Left kidney (tissue), 8 donors: Measurements from ENCODE around the gene KCTD11. TPM values are rescaled to one million over a fixed set of nuclear protein-coding genes. Genes with fewer than 3 reads are reported as not detected.

Experiments used
- DNase-seq: peaks from one replicate; pipeline ENCODE4 v3.0.0-alpha.2; 2013
- long read RNA-seq, 8 donors: transcript quantifications; one replicate each; lab custom pipeline, GENCODE V29; 2026
- polyA plus RNA-seq: library from polyadenylated mRNA; unstranded; fragments of 120-200 nt; gene quantifications from one replicate; pipeline ENCODE4 v1.2.1, GENCODE V29; 2013; ENCODE audit not compliant: insufficient read length

KCTD11 gene
- 10.3 TPM for polyA plus RNA-seq
- long read RNA-seq, donor 1, transcript KCTD11-201 (1 exons, 2,783 nt), result major isoform, 21 of 25 reads
- long read RNA-seq, donor 1, partial matches to known transcripts, result 0 of 25 reads
- long read RNA-seq, donor 1, other reads (novel, unspliced or antisense), result 0 of 25 reads
- long read RNA-seq, donor 2, transcript KCTD11-201 (1 exons, 2,783 nt), result major isoform, 16 of 20 reads
- long read RNA-seq, donor 2, partial matches to known transcripts, result 0 of 20 reads
- long read RNA-seq, donor 2, other reads (novel, unspliced or antisense), result 0 of 20 reads
- long read RNA-seq, donor 3, transcript KCTD11-201 (1 exons, 2,783 nt), result major isoform, 13 of 13 reads
- long read RNA-seq, donor 3, partial matches to known transcripts, result 0 of 13 reads
- long read RNA-seq, donor 3, other reads (novel, unspliced or antisense), result 0 of 13 reads
- long read RNA-seq, donor 4, transcript KCTD11-201 (1 exons, 2,783 nt), result major isoform, 6 of 6 reads
- long read RNA-seq, donor 4, partial matches to known transcripts, result 0 of 6 reads
- long read RNA-seq, donor 4, other reads (novel, unspliced or antisense), result 0 of 6 reads
- long read RNA-seq, donor 5, transcript KCTD11-202 (1 exons, 3,051 nt), result minor isoform, 6 of 31 reads
- long read RNA-seq, donor 5, transcript KCTD11-201 (1 exons, 2,783 nt), result major isoform, 25 of 31 reads
- long read RNA-seq, donor 5, partial matches to known transcripts, result 0 of 31 reads
- long read RNA-seq, donor 5, other reads (novel, unspliced or antisense), result 0 of 31 reads
- long read RNA-seq, donor 6, transcript KCTD11-201 (1 exons, 2,783 nt), result major isoform, 22 of 32 reads
- long read RNA-seq, donor 6, transcript KCTD11-202 (1 exons, 3,051 nt), result minor isoform, 10 of 32 reads
- long read RNA-seq, donor 6, partial matches to known transcripts, result 0 of 32 reads
- long read RNA-seq, donor 6, other reads (novel, unspliced or antisense), result 0 of 32 reads
- long read RNA-seq, donor 7, transcript KCTD11-201 (1 exons, 2,783 nt), result major isoform, 25 of 30 reads
- long read RNA-seq, donor 7, transcript KCTD11-202 (1 exons, 3,051 nt), result minor isoform, 5 of 30 reads
- long read RNA-seq, donor 7, partial matches to known transcripts, result 0 of 30 reads
- long read RNA-seq, donor 7, other reads (novel, unspliced or antisense), result 0 of 30 reads
- long read RNA-seq, donor 8, transcript KCTD11-201 (1 exons, 2,783 nt), result major isoform, 7 of 9 reads
- long read RNA-seq, donor 8, partial matches to known transcripts, result 0 of 9 reads
- long read RNA-seq, donor 8, other reads (novel, unspliced or antisense), result 0 of 9 reads

DNA sequence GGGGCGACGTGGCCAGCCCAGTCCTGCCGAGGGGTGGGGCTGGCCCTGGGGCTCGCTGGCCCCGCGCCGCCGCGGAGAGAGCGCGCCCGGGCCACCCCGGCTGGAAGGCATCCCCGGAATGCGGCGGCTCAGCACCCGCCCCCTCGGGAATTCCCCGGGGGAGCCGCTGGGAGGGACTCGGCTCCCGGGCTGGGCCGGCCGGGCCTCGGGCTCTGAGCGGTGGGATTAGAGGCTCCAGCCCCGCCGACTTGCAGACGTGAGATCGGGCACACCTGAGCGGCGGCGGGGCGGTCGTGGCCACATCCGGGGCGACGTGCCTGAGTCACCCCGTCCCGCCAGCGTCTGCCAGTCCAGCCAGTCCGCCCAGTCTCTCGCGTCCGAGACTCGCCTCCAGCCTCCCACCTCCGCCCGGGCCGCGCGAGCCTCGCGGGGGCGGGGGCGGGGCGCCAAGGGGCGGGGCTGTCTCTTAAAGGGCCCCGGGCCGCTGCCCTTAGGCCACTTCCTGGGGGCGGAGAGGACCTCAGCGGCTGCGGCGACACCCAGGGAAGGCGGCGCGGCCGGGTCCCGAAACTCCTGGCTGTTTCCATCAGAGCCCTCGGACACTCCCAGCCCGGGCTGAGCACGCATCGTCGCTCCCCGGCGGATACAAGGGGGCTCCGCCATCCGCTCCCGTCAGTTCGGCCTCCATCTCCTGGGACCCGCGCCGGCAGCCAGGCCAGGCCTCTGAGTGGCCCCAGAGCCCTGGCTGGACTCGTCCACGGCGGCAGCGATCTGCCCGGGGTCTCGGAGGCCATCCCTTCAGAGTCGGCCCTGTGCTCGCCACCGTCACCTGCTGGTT is at the start of gene KCTD11:
Gene KCTD11, plus strand, starts transcription at position 498 of the 838 bp plus-strand sequence.
- DNase-seq, result peak; percentile 79

GRCh38 chr17:7304179-7304578 is 47.8 kb upstream of the KCTD11 start:
- no peak for DNase-seq

DNA sequence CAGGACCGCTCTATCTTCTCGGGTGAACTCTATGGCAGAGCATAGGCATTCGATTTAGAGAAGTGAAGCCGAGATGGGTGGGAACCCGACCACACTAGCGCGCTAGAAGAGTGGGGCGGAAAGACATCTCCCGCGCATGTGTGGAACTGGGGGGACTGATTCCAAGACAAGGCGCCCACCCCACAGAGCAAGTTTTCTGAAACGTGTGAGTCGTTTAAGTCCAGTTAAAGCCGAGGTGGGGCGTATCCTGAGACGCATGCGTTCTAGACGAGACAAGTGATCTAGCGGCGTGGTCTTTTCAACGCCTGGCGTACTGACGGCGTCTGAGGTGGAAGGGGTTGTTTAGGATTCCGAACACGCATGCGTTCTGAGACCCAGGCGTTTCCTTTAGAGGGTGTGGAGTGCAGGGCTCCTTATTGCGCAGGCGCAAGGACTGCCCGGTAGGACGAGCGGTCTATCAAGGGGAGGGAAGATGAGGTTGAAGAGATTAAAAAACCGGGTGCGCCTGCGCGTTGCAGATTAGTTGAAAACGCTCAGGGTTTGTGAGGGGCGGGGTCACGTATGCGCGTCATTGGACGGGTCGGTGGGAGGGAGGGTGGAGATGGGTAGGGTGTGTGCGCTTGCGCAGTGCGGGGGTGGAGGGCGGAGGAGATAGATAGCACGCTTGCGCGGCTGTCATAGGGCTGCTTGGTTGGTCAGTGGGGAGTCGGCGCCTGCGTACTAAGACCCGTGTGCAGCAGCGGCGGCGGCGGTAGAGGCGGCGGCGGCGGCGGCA is 44.9 kb upstream of the KCTD11 start, which contains the start of gene EIF5A:
Gene EIF5A, plus strand, starts transcription at position 718 of the 775 bp plus-strand sequence. CDS start 2,008 bp downstream, outside the sequence.
- DNase-seq, result peak; percentile 100

DNA sequence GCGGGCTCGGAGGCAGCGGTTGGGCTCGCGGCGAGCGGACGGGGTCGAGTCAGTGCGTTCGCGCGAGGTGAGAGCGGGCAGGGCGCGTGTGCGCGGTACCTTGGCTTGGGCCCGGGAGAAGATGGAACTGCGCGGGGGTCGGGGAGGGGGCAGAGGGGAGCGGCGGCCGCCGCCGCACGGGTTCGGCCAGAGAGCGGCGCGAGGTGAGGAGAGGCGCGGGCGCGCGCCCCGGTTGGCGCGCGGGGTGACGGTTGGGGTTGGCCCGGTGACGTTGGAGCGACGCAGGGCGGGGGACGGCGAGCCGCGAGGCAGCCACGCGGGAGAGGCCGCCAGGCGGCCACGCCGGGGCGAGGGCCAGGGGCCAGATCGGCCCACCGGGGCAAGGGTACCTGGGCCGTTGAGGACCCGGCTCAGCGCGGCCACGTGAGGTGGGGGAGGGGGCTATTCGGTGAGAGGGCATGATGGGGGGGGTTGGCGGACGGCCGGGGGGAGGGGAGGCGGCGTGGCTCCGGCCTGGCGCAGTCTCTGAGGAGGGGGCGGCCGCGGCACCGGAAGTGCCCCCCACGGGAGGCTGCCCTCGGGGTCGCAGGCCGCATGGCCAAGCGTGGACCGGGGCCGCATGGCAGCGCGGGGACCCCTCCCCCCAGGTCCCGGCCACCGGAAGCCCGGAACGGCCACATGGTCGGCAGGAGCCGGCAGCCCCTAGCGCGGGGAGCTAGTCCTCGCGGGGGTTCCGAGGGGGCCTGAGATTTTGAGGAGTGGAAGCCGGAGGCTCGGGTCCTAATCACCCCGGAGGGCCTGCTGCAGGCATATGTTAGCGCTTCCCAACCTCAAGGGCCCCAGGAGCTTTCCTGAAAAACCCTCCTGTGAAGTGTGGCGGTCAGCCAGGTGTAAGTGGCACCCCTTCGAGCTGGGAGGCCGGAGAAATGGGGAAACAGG is 44.0 kb upstream of the KCTD11 start:
- no peak for DNase-seq

DNA sequence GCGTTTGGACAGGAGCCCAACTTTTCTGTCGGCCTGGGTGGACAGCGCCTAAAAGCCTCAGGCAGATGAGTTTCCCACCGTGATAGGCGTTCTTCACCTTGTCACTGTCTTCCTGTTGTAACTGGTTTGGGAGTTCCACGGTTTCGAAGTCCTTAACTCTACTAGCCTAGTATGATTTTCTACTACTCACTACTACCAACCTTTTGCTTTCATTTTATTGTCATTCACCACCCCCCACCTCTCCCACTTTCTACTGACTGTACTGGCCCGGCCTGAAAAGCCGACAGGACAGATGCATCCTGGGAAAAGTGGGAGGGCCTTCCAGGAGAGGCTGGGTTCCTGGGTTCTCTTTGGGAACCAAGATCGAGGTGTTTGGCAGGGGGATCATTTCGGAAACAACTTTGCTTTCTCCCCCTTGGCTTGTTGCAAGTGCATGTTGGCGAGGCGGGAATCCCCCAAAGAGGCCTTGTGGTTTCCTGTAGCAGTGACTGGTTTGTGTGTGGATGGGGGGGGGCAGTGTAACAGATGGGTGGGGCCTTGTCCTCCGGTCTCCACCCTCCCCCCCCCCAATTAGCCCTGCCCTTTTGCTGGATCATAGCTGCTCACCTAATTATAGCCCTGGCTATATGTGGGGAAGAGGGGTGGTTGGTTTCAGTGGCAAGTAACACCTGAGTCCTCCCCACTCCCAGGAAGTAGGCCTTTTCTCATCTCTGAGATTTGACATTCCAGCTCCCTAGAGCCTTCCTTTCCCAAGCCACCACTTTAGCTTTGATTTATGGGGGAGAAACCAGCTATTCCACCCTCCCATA is 43.1 kb upstream of the KCTD11 start:
- no peak for DNase-seq

- no peak for DNase-seq
Observed at GRCh38 chr17:7309628-7310027, 42.3 kb upstream of the KCTD11 start.

DNA sequence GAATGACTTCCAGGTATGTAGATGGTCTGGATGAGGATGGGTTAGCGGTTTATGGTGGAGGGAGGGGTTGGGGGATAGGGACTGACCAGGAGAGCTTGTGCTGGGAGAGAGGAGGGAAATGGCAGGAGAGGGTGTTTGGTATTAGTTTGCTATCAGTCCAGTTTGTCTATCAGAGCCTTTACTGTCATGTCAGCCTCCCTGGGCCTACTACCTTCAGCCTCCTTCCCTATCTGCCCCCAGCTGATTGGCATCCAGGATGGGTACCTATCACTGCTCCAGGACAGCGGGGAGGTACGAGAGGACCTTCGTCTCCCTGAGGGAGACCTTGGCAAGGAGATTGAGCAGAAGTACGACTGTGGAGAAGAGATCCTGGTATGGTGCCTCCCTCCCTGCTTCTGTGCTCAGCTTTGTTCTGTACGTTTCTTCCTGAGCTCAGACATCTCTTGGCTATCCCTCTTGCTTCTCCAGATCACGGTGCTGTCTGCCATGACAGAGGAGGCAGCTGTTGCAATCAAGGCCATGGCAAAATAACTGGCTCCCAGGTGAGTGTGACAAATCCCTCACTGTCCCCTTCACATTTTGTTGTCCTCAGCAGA is 40.8 kb upstream of the KCTD11 start:
- no peak for DNase-seq

GRCh38 chr17:7312432-7313087 is 39.4 kb upstream of the KCTD11 start:
- no peak for DNase-seq

GRCh38 chr17:7313088-7313889 is 38.7 kb upstream of the KCTD11 start:
- no peak for DNase-seq

- DNase-seq, result no peak
Observed at GRCh38 chr17:7313890-7314718, 37.9 kb upstream of the KCTD11 start.

DNA sequence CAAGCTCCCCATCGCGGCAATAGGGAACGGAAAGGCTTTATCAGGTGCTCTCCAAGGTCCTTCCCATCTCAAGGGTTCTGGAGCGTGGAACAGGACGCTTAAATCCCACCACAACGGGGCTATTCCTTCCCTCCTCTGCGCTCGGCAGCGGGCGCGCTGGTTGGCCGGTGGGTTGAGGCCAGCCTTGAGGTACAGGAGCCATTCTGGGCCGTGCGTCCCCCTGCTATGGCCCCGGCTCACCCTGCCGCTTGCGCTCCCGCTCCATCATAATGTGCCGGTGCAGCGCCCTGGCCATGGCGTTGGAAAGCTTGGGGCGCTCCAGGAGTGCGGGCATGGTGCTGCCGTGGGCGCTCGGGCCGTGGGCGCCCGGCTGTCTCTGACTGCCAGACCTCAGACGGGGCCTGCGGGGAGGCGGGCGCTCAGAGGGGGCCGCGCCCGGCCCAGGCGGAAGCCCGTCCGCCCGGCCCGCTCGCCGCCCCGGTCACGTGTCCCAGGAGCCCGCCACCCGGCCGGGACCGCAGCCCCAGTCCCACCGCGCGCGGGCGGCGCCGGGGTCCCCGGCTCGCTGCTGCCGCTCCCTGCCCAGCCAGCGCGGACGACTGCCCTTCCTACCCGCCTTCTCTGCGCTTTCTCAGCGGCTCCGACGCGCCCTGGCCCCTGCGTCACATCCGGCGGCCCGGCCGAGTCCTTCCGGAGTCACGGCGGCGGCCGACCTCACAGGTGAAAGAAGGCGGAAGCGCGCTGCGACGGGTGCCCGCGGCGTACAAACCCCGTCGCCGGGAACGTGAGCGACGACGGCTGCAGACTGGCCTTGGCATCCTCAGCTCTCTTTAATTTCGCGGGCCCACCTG is 37.0 kb upstream of the KCTD11 start, which contains the start of gene GPS2:
Gene GPS2, minus strand, starts transcription at position 642 of the 851 bp plus-strand sequence. Its CDS starts 308 bp downstream, at position 334.
- peak; percentile 86 for DNase-seq

DNA sequence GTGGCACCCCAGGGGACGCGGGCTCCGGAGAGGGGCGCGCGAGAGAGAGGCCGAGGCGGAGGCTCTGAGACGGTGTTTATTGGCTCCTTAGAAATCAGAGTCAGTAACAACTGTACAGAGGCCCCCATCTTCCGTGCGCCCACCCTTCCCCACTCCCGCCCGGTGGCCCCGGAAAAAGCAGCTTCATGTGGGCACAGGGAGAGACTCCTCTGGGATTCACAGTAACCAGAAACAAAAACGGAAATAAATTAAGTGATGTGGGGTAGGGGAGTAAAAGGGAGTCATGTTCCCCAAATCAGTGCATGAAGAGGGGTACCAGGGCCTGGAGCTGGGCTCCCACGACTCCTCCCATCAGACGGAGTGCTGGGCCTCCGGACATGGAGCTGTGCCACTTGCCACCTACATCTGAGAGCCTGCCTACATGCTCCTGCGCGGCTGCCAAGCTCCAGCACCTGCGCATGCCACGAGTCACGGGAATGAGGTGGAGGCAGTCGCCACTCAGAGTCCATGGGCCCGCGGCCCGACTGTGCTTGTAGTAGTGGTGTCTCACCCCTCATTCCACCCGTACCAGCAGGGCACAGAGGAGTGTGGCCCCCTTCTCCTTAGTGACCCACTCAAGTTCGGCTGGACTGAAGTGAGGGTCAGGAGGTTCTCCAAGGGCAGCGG is 36.3 kb upstream of the KCTD11 start:
- no peak for DNase-seq

GRCh38 chr17:7317161-7317803 is 34.7 kb upstream of the KCTD11 start:
- no peak for DNase-seq
